ENCODE measurements around the gene SPTBN2.

DNA sequence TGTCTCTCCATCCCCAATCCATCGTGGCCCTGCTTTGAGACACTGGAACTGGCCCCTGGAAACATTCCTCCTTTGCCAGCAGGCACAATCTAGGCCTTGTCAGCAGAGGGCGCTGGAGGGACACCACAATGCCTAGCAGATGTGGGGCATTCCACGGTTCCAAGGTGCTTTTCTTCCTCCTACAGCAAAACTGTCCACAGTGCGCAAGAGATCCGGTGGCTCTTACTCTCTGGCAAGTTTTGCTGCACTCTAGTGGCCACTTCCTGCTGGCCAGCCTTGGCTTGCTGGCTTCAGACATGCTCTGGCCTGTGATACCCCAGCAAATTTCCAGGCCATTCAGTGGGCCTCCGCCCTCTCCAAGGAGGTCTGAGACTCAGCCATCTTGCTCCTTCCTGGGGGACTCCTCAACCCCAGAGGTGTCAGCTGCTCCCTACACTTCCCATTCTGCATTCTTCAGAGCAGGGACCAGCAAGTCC is 34.2 kb downstream of the SPTBN2 start:
- TF ChIP-seq, protein P1, sequence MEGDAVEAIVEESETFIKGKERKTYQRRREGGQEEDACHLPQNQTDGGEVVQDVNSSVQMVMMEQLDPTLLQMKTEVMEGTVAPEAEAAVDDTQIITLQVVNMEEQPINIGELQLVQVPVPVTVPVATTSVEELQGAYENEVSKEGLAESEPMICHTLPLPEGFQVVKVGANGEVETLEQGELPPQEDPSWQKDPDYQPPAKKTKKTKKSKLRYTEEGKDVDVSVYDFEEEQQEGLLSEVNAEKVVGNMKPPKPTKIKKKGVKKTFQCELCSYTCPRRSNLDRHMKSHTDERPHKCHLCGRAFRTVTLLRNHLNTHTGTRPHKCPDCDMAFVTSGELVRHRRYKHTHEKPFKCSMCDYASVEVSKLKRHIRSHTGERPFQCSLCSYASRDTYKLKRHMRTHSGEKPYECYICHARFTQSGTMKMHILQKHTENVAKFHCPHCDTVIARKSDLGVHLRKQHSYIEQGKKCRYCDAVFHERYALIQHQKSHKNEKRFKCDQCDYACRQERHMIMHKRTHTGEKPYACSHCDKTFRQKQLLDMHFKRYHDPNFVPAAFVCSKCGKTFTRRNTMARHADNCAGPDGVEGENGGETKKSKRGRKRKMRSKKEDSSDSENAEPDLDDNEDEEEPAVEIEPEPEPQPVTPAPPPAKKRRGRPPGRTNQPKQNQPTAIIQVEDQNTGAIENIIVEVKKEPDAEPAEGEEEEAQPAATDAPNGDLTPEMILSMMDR (IDR thresholded peaks at IDR 0.05; ENCODE audit: extremely low read depth in 1 of 2, insufficient read depth in 1 of 2, low read depth in 1 of 2, low read length in 2 of 2) = peak; percentile 95 to 99
- TF ChIP-seq EZH2 (IDR thresholded peaks at IDR 0.05; ENCODE audit: borderline replicate concordance, low read depth, low read length, severe bottlenecking) (no peak), MYC (IDR thresholded peaks at IDR 0.05; ENCODE audit: low read depth, low read length) (no peak), POLR2A (IDR thresholded peaks at IDR 0.05; ENCODE audit: low read depth, low read length) (no peak), JUN (IDR thresholded peaks at IDR 0.05; ENCODE audit: borderline replicate concordance, insufficient read depth, insufficient read length, low read depth) (no peak), POLR2AphosphoS5 (IDR thresholded peaks at IDR 0.05; ENCODE audit: insufficient read depth, low read depth, low read length) (peak; percentile 57)
- TF ChIP-seq, protein P2, sequence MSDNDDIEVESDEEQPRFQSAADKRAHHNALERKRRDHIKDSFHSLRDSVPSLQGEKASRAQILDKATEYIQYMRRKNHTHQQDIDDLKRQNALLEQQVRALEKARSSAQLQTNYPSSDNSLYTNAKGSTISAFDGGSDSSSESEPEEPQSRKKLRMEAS (IDR thresholded peaks at IDR 0.05; ENCODE audit: insufficient read depth, insufficient read length) = no peak

All from endothelial cell of umbilical vein (primary cell).